OCI-LY7 (cell line): ENCODE measurements around the gene REEP6. TPM values are rescaled to one million over a fixed set of nuclear protein-coding genes. Genes with fewer than 3 reads are reported as not detected.

Experiments
- BruUV-seq: library from RNA; stranded (reverse); fragments of 400-500 nt; replicated peaks from 2 replicates; lab custom pipeline; 2021; lab: Mats Ljungman, UMichigan
- CTCF ChIA-PET: fragments of 300-600 bp; sonication (Branson Sonifier 250); formaldehyde crosslinking; loops from one replicate; lab custom pipeline; 2022; ENCODE audit warnings: antibody characterized with exemption; ENCODE audit not compliant: unreplicated experiment; lab: Charles Lee
- POLR2A ChIA-PET: fragments of 300-600 bp; sonication (Branson Sonifier 250); formaldehyde crosslinking; loops from one replicate; lab custom pipeline; 2022; ENCODE audit warnings: antibody characterized with exemption; lab: Charles Lee
- DNase-seq: peaks from one replicate; pipeline ENCODE4 v3.0.0-alpha.2; 2015; ENCODE audit warnings: low spot score
- H2AFZ ChIP-seq: fragments of 200-600 bp; sonication (generic), shearing (Covaris generic); 2 replicates; pipeline ENCODE4 v1.6.1; 2014; ENCODE audit warnings: mild to moderate bottlenecking, antibody characterized with exemption, low read length, moderate library complexity
- H3K27ac ChIP-seq: fragments of 200-600 bp; sonication (generic); 2 replicates; pipeline ENCODE4 v1.5.1; 2014; ENCODE audit warnings: mixed run types, low read depth, mild to moderate bottlenecking, moderate library complexity, low read length, inconsistent platforms; ENCODE audit not compliant: poor library complexity, severe bottlenecking
- H3K36me3 ChIP-seq: fragments of 200-600 bp; sonication (generic); 2 replicates; pipeline ENCODE4 v1.6.1; 2014; ENCODE audit warnings: mild to moderate bottlenecking, antibody characterized with exemption, low read length, moderate library complexity, mixed read lengths; ENCODE audit not compliant: insufficient read depth
- H3K4me1 ChIP-seq: fragments of 200-600 bp; sonication (generic); 2 replicates; pipeline ENCODE4 v1.5.1; 2014; ENCODE audit warnings: mild to moderate bottlenecking, low read length; ENCODE audit not compliant: insufficient read depth, poor library complexity, severe bottlenecking
- H3K4me2 ChIP-seq: fragments of 200-600 bp; sonication (generic); 2 replicates; pipeline ENCODE4 v1.6.1; 2014; ENCODE audit warnings: mild to moderate bottlenecking, low read length
- H3K4me3 ChIP-seq: fragments of 200-600 bp; sonication (generic); 2 replicates; pipeline ENCODE4 v1.5.1; 2014; ENCODE audit warnings: mild to moderate bottlenecking, low read depth, low read length; ENCODE audit not compliant: poor library complexity, severe bottlenecking
- H3K79me2 ChIP-seq: fragments of 200-600 bp; sonication (generic); 2 replicates; pipeline ENCODE4 v1.6.1; 2016; ENCODE audit warnings: low read depth, mild to moderate bottlenecking, low read length, moderate library complexity, mixed read lengths; ENCODE audit not compliant: insufficient read depth
- H3K9me2 ChIP-seq: fragments of 200-600 bp; sonication (generic); 2 replicates; pipeline ENCODE4 v1.6.1; 2016; ENCODE audit warnings: mild to moderate bottlenecking, low read length, mixed read lengths; ENCODE audit not compliant: insufficient read depth
- H3K9me3 ChIP-seq: fragments of 200-600 bp; sonication (generic); 2 replicates; pipeline ENCODE4 v1.6.1; 2014; ENCODE audit warnings: mild to moderate bottlenecking, mixed run types, low read length, mixed read lengths
- H4K20me1 ChIP-seq: fragments of 200-600 bp; sonication (generic); 2 replicates; pipeline ENCODE4 v1.6.1; 2014; ENCODE audit warnings: mild to moderate bottlenecking, antibody characterized with exemption, low read length, moderate library complexity, mixed read lengths; ENCODE audit not compliant: insufficient read depth
- EZH2phosphoT487 ChIP-seq: fragments of 200-600 bp; sonication (generic); IDR thresholded peaks from 2 replicates; pipeline ENCODE4 v1.6.1; 2018; ENCODE audit warnings: low read depth, borderline replicate concordance, mild to moderate bottlenecking, mixed run types, antibody characterized with exemption, low read length, moderate library complexity, mixed read lengths
- intact Hi-C: fragments of 100-400 bp; cut with micrococcal nuclease; formaldehyde crosslinking; loops from one replicate; pipeline ENCODE4 v1.10.0; 2022; ENCODE audit not compliant: unreplicated experiment
- total RNA-seq, 2 experiments: library from RNA; depleted of rRNA in 1 of 2; stranded (reverse); fragments of >200 nt in 1 of 2; shearing (Covaris generic) in 1 of 2; gene quantifications; 2 replicates each; pipeline ENCODE4 v1.2.3, GENCODE V29; 2014 to 2022
- TF ChIP-seq, protein P1 (sequence below): fragments of 200-600 bp; sonication (generic); conservative IDR thresholded peaks from 2 replicates; pipeline ENCODE4 v1.5.1; 2014; ENCODE audit warnings: mild to moderate bottlenecking, antibody characterized with exemption, low read length, moderate library complexity, mixed read lengths

The REEP6 gene
- total RNA-seq, 2 experiments from 2014 or later: 1.3 to 3.6 TPM

DNA sequence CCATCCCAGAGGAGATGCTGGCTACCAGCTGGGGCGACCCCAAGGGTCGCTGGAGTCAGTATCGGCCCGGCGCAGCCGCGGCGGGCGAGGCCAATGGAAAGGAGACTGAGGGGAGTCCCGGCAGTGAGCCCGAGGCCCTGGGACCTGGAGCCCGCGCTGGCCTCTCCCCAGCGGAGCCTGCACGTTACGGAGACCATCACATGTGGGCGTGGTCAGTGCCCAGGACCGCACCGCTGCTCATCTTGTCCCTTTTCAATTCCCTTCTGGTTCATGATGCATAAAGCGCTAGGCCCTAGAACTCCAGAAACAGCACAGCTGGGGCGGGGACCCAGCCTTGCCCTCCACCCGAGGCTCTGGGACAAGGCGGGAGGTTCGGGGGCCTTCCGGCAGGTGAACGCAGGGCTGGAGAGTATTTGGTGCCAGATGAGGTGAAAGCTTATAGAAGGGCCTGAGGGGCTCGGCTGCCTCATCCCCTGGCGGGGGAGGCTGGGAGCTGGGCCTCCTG lies 19.9 kb upstream of the REEP6 start:
- no TSS peak for BruUV-seq
- DNase-seq: no peak

DNA sequence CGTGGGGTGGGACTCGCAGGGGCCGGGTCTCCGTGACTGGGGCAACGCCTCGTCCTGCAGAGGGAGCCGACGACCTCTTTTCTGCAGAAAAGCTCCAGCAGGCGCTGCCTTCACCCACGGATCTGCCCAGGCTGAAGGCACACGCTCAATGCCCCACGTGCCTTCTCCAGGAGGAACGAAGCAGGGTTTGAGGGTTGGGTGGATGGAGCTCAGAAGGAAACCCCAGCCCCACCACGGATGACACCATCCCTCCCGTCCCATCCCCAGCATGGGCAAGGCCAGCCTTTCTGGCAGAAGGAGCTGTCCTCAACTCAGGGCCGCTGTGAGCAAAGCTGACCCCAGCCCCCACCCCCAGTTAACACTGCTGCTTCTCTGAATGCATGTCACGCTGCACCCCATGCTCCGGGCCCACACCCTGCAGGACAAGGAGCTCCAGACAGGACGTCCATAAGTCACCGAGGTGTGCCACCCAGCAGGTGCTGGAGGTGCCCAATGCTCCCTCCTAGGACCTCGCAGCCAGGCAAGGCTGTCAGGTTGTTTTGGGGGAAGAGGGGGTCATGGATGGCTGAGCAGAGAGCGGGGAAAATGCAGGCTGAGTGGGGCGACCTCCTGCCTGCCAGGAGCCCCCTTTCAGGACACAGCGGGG lies 19.3 kb upstream of the REEP6 start:
- no peak overlapping the region for H3K27ac ChIP-seq
- H3K9me2 ChIP-seq: no peaks in the 10 kb centered on the region
- H4K20me1 ChIP-seq: peaks cover 7% of the 10 kb centered on the region; the same call in 1 of the 2 replicates
- intact Hi-C loops: no loop called here
- no peak overlapping the region for H3K4me3 ChIP-seq
- H3K4me2 ChIP-seq: peak overlapping the region; percentile 47
- peaks cover 16% of the 10 kb centered on the region for H3K4me1 ChIP-seq
- TF ChIP-seq, protein P1, sequence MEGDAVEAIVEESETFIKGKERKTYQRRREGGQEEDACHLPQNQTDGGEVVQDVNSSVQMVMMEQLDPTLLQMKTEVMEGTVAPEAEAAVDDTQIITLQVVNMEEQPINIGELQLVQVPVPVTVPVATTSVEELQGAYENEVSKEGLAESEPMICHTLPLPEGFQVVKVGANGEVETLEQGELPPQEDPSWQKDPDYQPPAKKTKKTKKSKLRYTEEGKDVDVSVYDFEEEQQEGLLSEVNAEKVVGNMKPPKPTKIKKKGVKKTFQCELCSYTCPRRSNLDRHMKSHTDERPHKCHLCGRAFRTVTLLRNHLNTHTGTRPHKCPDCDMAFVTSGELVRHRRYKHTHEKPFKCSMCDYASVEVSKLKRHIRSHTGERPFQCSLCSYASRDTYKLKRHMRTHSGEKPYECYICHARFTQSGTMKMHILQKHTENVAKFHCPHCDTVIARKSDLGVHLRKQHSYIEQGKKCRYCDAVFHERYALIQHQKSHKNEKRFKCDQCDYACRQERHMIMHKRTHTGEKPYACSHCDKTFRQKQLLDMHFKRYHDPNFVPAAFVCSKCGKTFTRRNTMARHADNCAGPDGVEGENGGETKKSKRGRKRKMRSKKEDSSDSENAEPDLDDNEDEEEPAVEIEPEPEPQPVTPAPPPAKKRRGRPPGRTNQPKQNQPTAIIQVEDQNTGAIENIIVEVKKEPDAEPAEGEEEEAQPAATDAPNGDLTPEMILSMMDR: peak; percentile 57
- no peak for TF ChIP-seq EZH2phosphoT487
- no peaks in the 10 kb centered on the region for H3K9me3 ChIP-seq
- ChIA-PET CTCF (no interaction called here), POLR2A (no interaction called here)
- no peaks in the 10 kb centered on the region for H3K79me2 ChIP-seq
- peak; percentile 38 for DNase-seq
- BruUV-seq: no TSS peak
- 0 out of 2 replicates have a peak, but pooled peaks cover 15% of the 10 kb centered on the region for H3K36me3 ChIP-seq
- H2AFZ ChIP-seq: no peak overlapping the region

More for the DNA sequence above, 19.9 kb upstream of the REEP6 start:
- Histone ChIP-seq H3K36me3 (0 out of 2 replicates have a peak, but pooled peaks cover 9% of the 10 kb centered on the region), H3K79me2 (no peaks in the 10 kb centered on the region), H3K9me3 (no peaks in the 10 kb centered on the region), H3K4me1 (peaks cover 16% of the 10 kb centered on the region), H3K4me2 (peak overlapping the region; percentile 47), H3K9me2 (no peaks in the 10 kb centered on the region), H2AFZ (no peak overlapping the region), H3K27ac (no peak overlapping the region), H3K4me3 (peak overlapping the region; percentile 14), H4K20me1 (peaks cover 7% of the 10 kb centered on the region; the same call in 1 of the 2 replicates)
- ChIA-PET CTCF (no interaction called here), POLR2A (no interaction called here)
- intact Hi-C loops: no loop called here
- TF ChIP-seq EZH2phosphoT487: no peak
- TF ChIP-seq, protein P1: no peak; the same call in 1 of the 2 replicates
